HepG2 (cell line): ENCODE measurements around the gene ADGRF4. TPM values are rescaled to one million over a fixed set of nuclear protein-coding genes. Genes with fewer than 3 reads are reported as not detected.

ENCODE experiments used
- ATAC-seq: fragments of 200-7000 bp; cut with Tn5 transposase; 3 replicates; pipeline ENCODE4 v1.9.1; 2020; ENCODE audit warnings: mild to moderate bottlenecking, moderate library complexity
- BruUV-seq: library from RNA; stranded (reverse); fragments of 400-500 nt; replicated peaks from 2 replicates; lab custom pipeline; 2021; lab: Mats Ljungman, UMichigan
- CTCF ChIA-PET: fragments of 300-600 bp; formaldehyde crosslinking; extraction: SDS; loops from one replicate; lab custom pipeline; 2021; ENCODE audit warnings: low total read pairs, inconsistent platforms, low intra/inter-chr PET ratio; lab: Yijun Ruan, JAX
- POLR2A ChIA-PET: fragments of 350-600 bp; sonication (Branson Sonifier 250); formaldehyde crosslinking; loops from one replicate; lab custom pipeline; 2020; ENCODE audit warnings: antibody characterized with exemption, inconsistent platforms; lab: Yijun Ruan, JAX
- DNase-seq: peaks from one replicate; pipeline ENCODE4 v3.0.0-alpha.2; 2015; ENCODE audit warnings: low spot score
- FAIRE-seq: peaks from 3 replicates; lab custom pipeline; 2011; peaks lifted over from hg19 to GRCh38; lab: Jason Lieb, UNC
- H2AFZ ChIP-seq: one replicate; pipeline ENCODE4 v1.6.1; 2011; ENCODE audit warnings: low read length, inconsistent platforms
- H3K27ac ChIP-seq: fragments of 300-600 bp; 3 replicates; pipeline ENCODE4 v1.8.0; 2011; ENCODE audit warnings: mixed run types, mild to moderate bottlenecking, mixed read lengths, low read length, inconsistent platforms; ENCODE audit not compliant: insufficient read depth; ENCODE audit errors: extremely low read length
- H3K27me3 ChIP-seq, 2 experiments: fragments of 200-600 bp in 1 of 2; 2 replicates in 1 of 2; 3 replicates in 1 of 2; pipeline versions ENCODE4 v1.6.0 to v1.8.0; 2011; ENCODE audit warnings: low read length in 2 of 2, mild to moderate bottlenecking in 2 of 2, moderate library complexity in 2 of 2, inconsistent platforms in 1 of 2; ENCODE audit not compliant: insufficient read depth in 2 of 2, control insufficient read depth in 1 of 2
- H3K36me3 ChIP-seq, 2 experiments: fragments of 200-600 bp in 1 of 2; replicated peaks in 1 of 2; 2 replicates in 1 of 2; 3 replicates in 1 of 2; pipeline versions ENCODE4 v1.5.1 to v1.8.0; 2011; ENCODE audit warnings: low read length in 2 of 2, inconsistent platforms in 1 of 2; ENCODE audit not compliant: insufficient read depth in 2 of 2, control insufficient read depth in 1 of 2
- H3K4me1 ChIP-seq: 2 replicates; pipeline ENCODE4 v1.5.1; 2012; ENCODE audit warnings: low read length, inconsistent platforms; ENCODE audit not compliant: insufficient read depth
- H3K4me2 ChIP-seq: 2 replicates; pipeline ENCODE4 v1.6.0; 2011; ENCODE audit warnings: low read depth, low read length, inconsistent platforms
- H3K4me3 ChIP-seq, 3 experiments: fragments of 200-600 bp in 1 of 3; sonication (generic), shearing (Covaris generic) in 1 of 3; replicated peaks in 1 of 3; 2 replicates each; pipeline ENCODE4 v1.5.1; 2011 to 2016; ENCODE audit warnings: low read length in 3 of 3, inconsistent platforms in 2 of 3, low read depth in 2 of 3, mild to moderate bottlenecking in 2 of 3, control low read depth in 1 of 3, mixed read lengths in 1 of 3; ENCODE audit not compliant: insufficient read depth in 1 of 3
- H3K79me2 ChIP-seq: one replicate; pipeline ENCODE4 v1.6.1; 2011; ENCODE audit warnings: low read length, inconsistent platforms; ENCODE audit not compliant: insufficient read depth
- H3K9ac ChIP-seq: 2 replicates; pipeline ENCODE4 v1.6.0; 2011; ENCODE audit warnings: mild to moderate bottlenecking, low read depth, low read length, inconsistent platforms; ENCODE audit not compliant: insufficient read depth
- H3K9me3 ChIP-seq: 2 replicates; pipeline ENCODE4 v1.5.1; 2012; ENCODE audit warnings: mild to moderate bottlenecking, low read length
- H4K20me1 ChIP-seq: 2 replicates; pipeline ENCODE4 v1.6.0; 2011; ENCODE audit warnings: inconsistent platforms, mild to moderate bottlenecking, low read length, moderate library complexity; ENCODE audit not compliant: insufficient read depth
- ARID4A ChIP-seq: sonication (generic); formaldehyde crosslinking; IDR thresholded peaks from 2 replicates; pipeline ENCODE4 v1.5.0; 2020; ENCODE audit warnings: mild to moderate bottlenecking, missing genetic modification reagents, borderline replicate concordance
- ARNT2 ChIP-seq: sonication (generic); formaldehyde crosslinking; IDR thresholded peaks from 2 replicates; pipeline ENCODE4 v1.8.0; 2022; ENCODE audit warnings: mild to moderate bottlenecking, low read depth, missing genetic modification reagents, moderate library complexity
- ATRX ChIP-seq: sonication (generic); formaldehyde crosslinking; IDR thresholded peaks from 2 replicates; pipeline ENCODE4 v1.4.0; 2020; ENCODE audit warnings: missing genetic modification reagents, borderline replicate concordance
- GFI1 ChIP-seq: sonication (generic); formaldehyde crosslinking; IDR thresholded peaks from 2 replicates; pipeline ENCODE4 v1.5.0; 2020; ENCODE audit warnings: missing genetic modification reagents, mild to moderate bottlenecking, borderline replicate concordance
- HDAC2 ChIP-seq: sonication (generic); formaldehyde crosslinking; IDR thresholded peaks from 2 replicates; pipeline ENCODE4 v1.4.0; 2020; ENCODE audit warnings: missing genetic modification reagents
- HHEX ChIP-seq: IDR thresholded peaks from 2 replicates; pipeline ENCODE4 v1.6.1; 2016; ENCODE audit warnings: control low read depth
- KDM5B ChIP-seq: sonication (generic); formaldehyde crosslinking; IDR thresholded peaks from 2 replicates; pipeline ENCODE4 v1.4.0; 2020; ENCODE audit warnings: missing genetic modification reagents, mild to moderate bottlenecking, borderline replicate concordance
- MBD4 ChIP-seq: IDR thresholded peaks from 2 replicates; pipeline ENCODE4 v1.6.1; 2012; ENCODE audit warnings: low read length, inconsistent platforms, borderline replicate concordance
- MIXL1 ChIP-seq: IDR thresholded peaks from 2 replicates; pipeline ENCODE4 v1.6.1; 2016
- PPARG ChIP-seq: conservative IDR thresholded peaks from 2 replicates; pipeline ENCODE4 v1.6.1; 2016; ENCODE audit warnings: missing biosample characterization, missing genetic modification reagents
- PRDM15 ChIP-seq: sonication (generic); formaldehyde crosslinking; IDR thresholded peaks from 2 replicates; pipeline ENCODE4 v1.4.0; 2020; ENCODE audit warnings: missing genetic modification reagents
- TCF7 ChIP-seq: sonication (generic); IDR thresholded peaks from 2 replicates; pipeline ENCODE4 v1.6.1; 2016; ENCODE audit warnings: antibody characterized with exemption, low read depth
- ZBTB2 ChIP-seq: sonication (generic); formaldehyde crosslinking; IDR thresholded peaks from 2 replicates; pipeline ENCODE4 v1.8.0; 2022; ENCODE audit warnings: low read depth, missing genetic modification reagents
- ZNF260 ChIP-seq: sonication (generic); formaldehyde crosslinking; IDR thresholded peaks from 2 replicates; pipeline ENCODE4 v1.4.0; 2020; ENCODE audit warnings: missing genetic modification reagents, low read depth, mild to moderate bottlenecking, borderline replicate concordance
- ZNF878 ChIP-seq: sonication (generic); formaldehyde crosslinking; IDR thresholded peaks from 2 replicates; pipeline ENCODE4 v1.8.1; 2023; ENCODE audit warnings: mild to moderate bottlenecking, missing genetic modification reagents, moderate library complexity
- WGBS: methylation state at CpG from one replicate; pipeline ENCODE4 v1.1.6; 2017; ENCODE audit warnings: low lambda C conversion rate; 5-methylcytosine and 5-hydroxymethylcytosine counted together
- in situ Hi-C: cut with HindIII; loops from 2 replicates; pipeline ENCODE4 v1.10.0; 2017; ENCODE audit warnings: low pct_unique_long_range_greater_than_20kb; ENCODE audit not compliant: extremely low pct_ligation_motif_present
- intact Hi-C: fragments of 100-400 bp; cut with micrococcal nuclease; formaldehyde crosslinking; loops from one replicate; pipeline ENCODE4 v1.10.0; 2022; ENCODE audit not compliant: unreplicated experiment
- polyA plus RNA-seq, 8 experiments: library from polyadenylated mRNA; depleted of rRNA in 3 of 8; stranded (reverse) in 7 of 8; unstranded in 1 of 8; fragments of >200 nt; fragmentation: Illumina TruSeq in 4 of 8; extraction: Trizol in 4 of 8; gene quantifications; 2 replicates each; pipeline versions ENCODE4 v1.2.1 to v1.2.3, GENCODE V29; 2011 to 2016; ENCODE audit warnings: low read depth in 4 of 8, missing spikeins in 1 of 8, mixed read lengths in 1 of 8; ENCODE audit not compliant: insufficient read depth in 1 of 8
- total RNA-seq, 5 experiments: library from RNA; depleted of rRNA; stranded (reverse); fragments of >200 nt; fragmentation: Illumina TruSeq; extraction: Trizol; gene quantifications; 2 replicates each; pipeline ENCODE4 v1.2.3, GENCODE V29; 2016; ENCODE audit warnings: low read depth in 1 of 5

Gene ADGRF4
- total and polyA plus RNA-seq, 2 of the 13 experiments (the other 11 are each of a cell fraction or from before 2014, with no cell fraction given): 0.01 TPM; not detected in 1

GRCh38 chr6:47766445-47766844 is 68.1 kb downstream of the ADGRF4 start:
- H3K27ac ChIP-seq: no peak overlapping the region
- no peaks in the 10 kb centered on the region for H4K20me1 ChIP-seq
- no peak overlapping the region for H3K4me2 ChIP-seq
- no TSS peak for BruUV-seq
- FAIRE-seq (no peak), ATAC-seq (no peak), DNase-seq (no peak)
- no peak overlapping the region for H3K4me3 ChIP-seq
- no peak overlapping the region for H2AFZ ChIP-seq
- H3K9me3 ChIP-seq: no peaks in the 10 kb centered on the region
- no peak overlapping the region for H3K9ac ChIP-seq
- H3K4me1 ChIP-seq: no peaks in the 10 kb centered on the region
- intact Hi-C loops: no loop called here
- H3K79me2 ChIP-seq: no peaks in the 10 kb centered on the region
- WGBS: 26% methylated on average over 3 of the region's 3 CpGs
- ChIA-PET POLR2A (no interaction called here), CTCF (no interaction called here)
- in situ Hi-C loops: no loop called here
- H3K27me3 ChIP-seq: 0 out of 5 replicates have a peak, but pooled peaks cover 0 to 5% of the 10 kb centered on the region in 2 experiments
- no peaks in the 10 kb centered on the region for H3K36me3 ChIP-seq
- TF ChIP-seq KDM5B (no peak), ZBTB2 (CRISPR knock-in tag) (no peak), ATRX (CRISPR knock-in tag) (no peak), ZNF260 (no peak), HDAC2 (CRISPR knock-in tag) (no peak), HHEX (CRISPR knock-in tag) (no peak), MBD4 (no peak), PPARG (CRISPR knock-in tag) (no peak), ZNF878 (CRISPR knock-in tag) (no peak), ARID4A (no peak), PRDM15 (CRISPR knock-in tag) (no peak), TCF7 (no peak), GFI1 (no peak), ARNT2 (CRISPR knock-in tag) (no peak), MIXL1 (no peak)
